ENCODE measurements around the gene LYAR.

Gene LYAR

GRCh38 chr4:4315461-4316149 is 25.7 kb upstream of the LYAR start:
- no peak for DNase-seq

GRCh38 chr4:4311193-4311592 is 21.2 kb upstream of the LYAR start:
- no peak for DNase-seq

- no peak for DNase-seq
Measured at GRCh38 chr4:4308800-4309441, 19.0 kb upstream of the LYAR start.

- no peak for DNase-seq
Measured at GRCh38 chr4:4306920-4307319, 17.0 kb upstream of the LYAR start.

GRCh38 chr4:4302416-4302815 is 12.5 kb upstream of the LYAR start:
- DNase-seq = no peak

GRCh38 chr4:4302001-4302400 is 12.0 kb upstream of the LYAR start:
- no peak for DNase-seq

- no peak for DNase-seq
Measured at GRCh38 chr4:4299006-4299405, 9.1 kb upstream of the LYAR start.

GRCh38 chr4:4296283-4296846 is 6.4 kb upstream of the LYAR start:
- no peak for DNase-seq

GRCh38 chr4:4293279-4293678 is 3.3 kb upstream of the LYAR start:
- DNase-seq = no peak

- no peak for DNase-seq
Measured at GRCh38 chr4:4289597-4289940, 385 bp downstream of the LYAR start.

- DNase-seq = no peak
Measured at GRCh38 chr4:4289055-4289454, 899 bp downstream of the LYAR start.

- DNase-seq = no peak
Measured at GRCh38 chr4:4288098-4288497, 1.9 kb downstream of the LYAR start.

GRCh38 chr4:4284827-4285618 is 4.9 kb downstream of the LYAR start:
- DNase-seq = no peak

- no peak for DNase-seq
Measured at GRCh38 chr4:4281787-4282186, 8.2 kb downstream of the LYAR start.

- DNase-seq = no peak
Measured at GRCh38 chr4:4277531-4277930, 12.4 kb downstream of the LYAR start.

GRCh38 chr4:4274226-4274625 is 15.7 kb downstream of the LYAR start:
- no peak for DNase-seq

- DNase-seq = no peak
Measured at GRCh38 chr4:4271912-4272311, 18.0 kb downstream of the LYAR start.

- no peak for DNase-seq
Measured at GRCh38 chr4:4270529-4270928, 19.4 kb downstream of the LYAR start.

- DNase-seq = no peak
Measured at GRCh38 chr4:4269856-4270255, 20.1 kb downstream of the LYAR start.

- no peak for DNase-seq
Measured at GRCh38 chr4:4269331-4269731, 20.6 kb downstream of the LYAR start.

GRCh38 chr4:4268776-4269175 is 21.2 kb downstream of the LYAR start:
- no peak for DNase-seq

GRCh38 chr4:4267981-4268380 is 22.0 kb downstream of the LYAR start:
- no peak for DNase-seq

GRCh38 chr4:4260185-4260751 is 29.7 kb downstream of the LYAR start:
- DNase-seq = no peak
